Measurements from ENCODE around the gene CLDN20.
"Not testable (repeated sequence)": the region's sequence is repeated elsewhere in the genome, so short reads cannot be mapped to it uniquely, and the experiment has no call there.

CLDN20 gene

DNA sequence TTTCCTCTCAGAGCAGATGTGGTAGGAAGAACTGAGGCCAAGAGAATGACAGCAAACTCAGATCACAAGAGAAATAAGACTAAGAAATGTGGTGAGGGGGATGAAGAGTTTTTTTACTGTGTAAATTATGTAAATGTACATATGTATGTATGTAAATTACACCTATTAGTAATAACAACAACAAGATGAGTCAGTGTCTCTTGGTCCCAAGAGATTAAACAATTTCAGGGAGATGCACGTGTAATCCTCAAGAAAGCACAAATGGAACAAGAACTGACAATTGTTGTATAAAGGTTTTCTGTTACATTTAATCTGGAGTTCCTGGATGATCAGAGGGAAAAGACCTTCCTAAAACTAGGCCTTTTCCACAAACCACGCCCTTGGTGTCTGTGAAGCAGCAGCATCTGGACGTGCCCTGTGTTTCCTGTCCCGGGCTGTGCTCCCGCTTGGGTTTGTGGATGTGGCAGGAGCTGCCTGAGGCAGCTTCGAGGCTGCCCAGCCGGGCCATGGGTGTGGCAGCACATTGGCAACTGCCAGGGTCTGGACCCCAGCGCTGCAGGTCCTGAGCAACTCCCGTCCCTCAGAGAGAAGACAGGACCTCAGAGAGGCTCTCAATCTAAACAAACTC is 994 bp downstream of the CLDN20 start:
- H3K4me1 ChIP-seq: no peaks in the 10 kb centered on the region
- no peak overlapping the region for H3K27ac ChIP-seq
- H3K36me3 ChIP-seq: peaks cover 5 to 7% (median 6%) of the 10 kb centered on the region in 3 donors
- H3K4me3 ChIP-seq: no peak overlapping the region
- no peaks in the 10 kb centered on the region for H3K9me3 ChIP-seq
- H3K27me3 ChIP-seq: no peaks in the 10 kb centered on the region
- intact Hi-C loops (cut with DNase I; ENCODE audit: low total_unique reads): no loop called here
- TF ChIP-seq, protein P1, sequence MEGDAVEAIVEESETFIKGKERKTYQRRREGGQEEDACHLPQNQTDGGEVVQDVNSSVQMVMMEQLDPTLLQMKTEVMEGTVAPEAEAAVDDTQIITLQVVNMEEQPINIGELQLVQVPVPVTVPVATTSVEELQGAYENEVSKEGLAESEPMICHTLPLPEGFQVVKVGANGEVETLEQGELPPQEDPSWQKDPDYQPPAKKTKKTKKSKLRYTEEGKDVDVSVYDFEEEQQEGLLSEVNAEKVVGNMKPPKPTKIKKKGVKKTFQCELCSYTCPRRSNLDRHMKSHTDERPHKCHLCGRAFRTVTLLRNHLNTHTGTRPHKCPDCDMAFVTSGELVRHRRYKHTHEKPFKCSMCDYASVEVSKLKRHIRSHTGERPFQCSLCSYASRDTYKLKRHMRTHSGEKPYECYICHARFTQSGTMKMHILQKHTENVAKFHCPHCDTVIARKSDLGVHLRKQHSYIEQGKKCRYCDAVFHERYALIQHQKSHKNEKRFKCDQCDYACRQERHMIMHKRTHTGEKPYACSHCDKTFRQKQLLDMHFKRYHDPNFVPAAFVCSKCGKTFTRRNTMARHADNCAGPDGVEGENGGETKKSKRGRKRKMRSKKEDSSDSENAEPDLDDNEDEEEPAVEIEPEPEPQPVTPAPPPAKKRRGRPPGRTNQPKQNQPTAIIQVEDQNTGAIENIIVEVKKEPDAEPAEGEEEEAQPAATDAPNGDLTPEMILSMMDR (IDR thresholded peaks at IDR 0.05): no peak
- no peak for DNase-seq

DNA sequence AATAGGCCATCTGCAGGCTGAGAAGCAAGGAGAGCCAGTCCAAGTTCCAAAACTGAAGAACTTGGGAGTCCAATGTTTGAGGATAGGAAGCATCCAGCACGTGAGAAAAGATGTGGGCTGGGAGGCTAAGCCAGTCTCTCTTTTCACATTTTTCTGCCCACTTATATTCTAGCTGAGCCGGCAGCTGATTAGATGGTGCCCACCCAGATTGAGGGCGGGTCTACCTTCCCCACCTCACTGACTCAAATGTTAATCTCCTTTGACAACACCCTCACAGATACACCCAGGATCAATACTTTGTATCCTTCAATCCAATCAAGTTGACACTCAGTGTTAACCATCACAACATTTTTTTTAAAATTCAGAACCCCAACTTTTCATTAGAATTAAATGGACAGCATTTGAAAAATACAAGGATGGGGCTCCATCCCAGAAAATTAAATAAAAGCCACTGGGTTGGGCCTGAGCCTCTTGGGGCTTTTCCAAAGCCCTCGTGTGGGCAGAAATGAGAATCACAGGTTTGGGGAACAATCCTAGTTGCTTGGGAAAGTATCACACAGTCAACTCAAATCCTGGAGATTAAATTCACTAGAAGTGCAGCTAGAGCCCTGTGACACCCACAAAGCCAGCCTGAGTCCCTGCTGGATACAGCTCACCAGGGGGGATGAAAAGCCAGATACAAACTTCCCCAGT is 2.2 kb downstream of the CLDN20 start:
- no peak overlapping the region for H3K4me3 ChIP-seq
- intact Hi-C loops (cut with DNase I; ENCODE audit: low total_unique reads): no loop called here
- no peak for DNase-seq
- no peaks in the 10 kb centered on the region for H3K4me1 ChIP-seq
- no peaks in the 10 kb centered on the region for H3K9me3 ChIP-seq
- no peaks in the 10 kb centered on the region for H3K36me3 ChIP-seq
- no peaks in the 10 kb centered on the region for H3K27me3 ChIP-seq
- H3K27ac ChIP-seq: no peak overlapping the region
- TF ChIP-seq, protein P1 (IDR thresholded peaks at IDR 0.05): no peak

DNA sequence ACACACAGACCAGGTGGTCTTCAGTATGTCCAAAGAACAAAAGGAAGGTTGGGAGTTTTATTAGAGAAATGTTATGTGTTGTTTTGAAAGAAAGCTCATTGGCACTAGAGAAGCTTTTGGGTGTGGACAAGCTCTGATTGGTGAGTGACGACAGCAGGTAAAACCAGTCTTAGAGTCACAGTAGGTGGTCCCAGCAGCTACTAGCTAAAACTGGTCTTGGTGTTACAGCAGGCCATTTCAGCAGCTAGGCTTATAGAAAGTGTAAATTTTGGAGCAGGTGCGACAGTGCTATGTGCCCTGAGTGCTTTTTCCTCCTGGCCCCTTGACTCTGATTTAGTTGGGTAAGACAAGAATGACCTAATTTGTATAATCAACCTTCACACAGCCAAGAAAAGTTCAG is 3.6 kb downstream of the CLDN20 start:
- no peak for DNase-seq
- Histone ChIP-seq H3K36me3 (no peaks in the 10 kb centered on the region), H3K4me1 (peaks cover 0 to 10% (median 6%) of the 10 kb centered on the region in 4 donors), H3K27me3 (no peaks in the 10 kb centered on the region), H3K9me3 (no peaks in the 10 kb centered on the region), H3K4me3 (no peak overlapping the region), H3K27ac (no peak overlapping the region)
- TF ChIP-seq, protein P1 (IDR thresholded peaks at IDR 0.05): no peak
- intact Hi-C loops (cut with DNase I; ENCODE audit: low total_unique reads): no loop called here

GRCh38 chr6:155268088-155268867 is 4.5 kb downstream of the CLDN20 start:
- H3K9me3 ChIP-seq; DNase-seq; H3K27ac ChIP-seq; H3K4me3 ChIP-seq; intact Hi-C loops (cut with DNase I; ENCODE audit: low total_unique reads); H3K36me3 ChIP-seq; H3K27me3 ChIP-seq: not testable (repeated sequence)
- H3K4me1 ChIP-seq: peaks cover 0 to 19% (median 13%) of the 10 kb centered on the region in 4 donors

DNA sequence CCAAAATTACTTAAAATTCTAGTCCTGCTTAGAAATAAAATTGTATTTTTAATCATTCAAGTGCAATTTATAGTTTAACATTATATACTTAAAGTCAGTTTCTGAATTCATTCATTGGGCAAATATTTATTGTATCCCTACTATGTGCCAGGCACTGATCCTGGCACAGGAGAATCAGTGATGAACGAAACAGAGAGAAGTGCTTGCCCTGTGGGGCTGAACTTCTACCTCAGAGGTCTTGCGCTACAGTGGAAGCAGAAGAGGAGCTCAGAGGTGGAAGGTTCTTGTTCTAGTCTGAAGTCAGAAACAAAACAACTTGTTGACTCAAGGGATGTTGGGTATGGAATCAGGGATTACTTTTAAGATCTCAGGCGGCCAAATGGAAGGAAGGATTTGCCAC is 6.0 kb downstream of the CLDN20 start:
- DNase-seq: no peak
- Histone ChIP-seq H3K36me3 (no peaks in the 10 kb centered on the region), H3K27me3 (no peaks in the 10 kb centered on the region), H3K9me3 (no peaks in the 10 kb centered on the region), H3K4me1 (peaks cover 0 to 34% (median 23%) of the 10 kb centered on the region in 4 donors), H3K27ac (no peak overlapping the region), H3K4me3 (no peak overlapping the region)
- TF ChIP-seq, protein P1 (IDR thresholded peaks at IDR 0.05): no peak
- intact Hi-C loops (cut with DNase I; ENCODE audit: low total_unique reads): no loop called here

All from tibial artery (tissue), 4 donors.